ENCODE data around the gene EXOSC10. TPM values are rescaled to one million over a fixed set of nuclear protein-coding genes. Genes with fewer than 3 reads are reported as not detected.

Gene EXOSC10
- total and polyA plus RNA-seq, 10 donors: 27.5 to 66.3 (median 55.4) TPM

GRCh38 chr1:11030865-11031264 lies 68.8 kb downstream of the EXOSC10 start:
- Histone ChIP-seq H3K4me3 (no peak overlapping the region), H3K27ac (no peak overlapping the region), H3K9me3 (no peaks in the 10 kb centered on the region), H3K36me3 (peaks cover 0 to 51% (median 23%) of the 10 kb centered on the region in 6 donors), H3K27me3 (replicated peaks in 1 of 7) (no peaks in the 10 kb centered on the region), H3K4me1 (no peaks in the 10 kb centered on the region)
- TF ChIP-seq POLR2A (IDR thresholded peaks at IDR 0.05): no peak
- peak in 2 of 3 donors; percentile 26 to 35 for TF ChIP-seq POLR2AphosphoS5 (IDR thresholded peaks at IDR 0.05)
- TF ChIP-seq CTCF (IDR thresholded peaks at IDR 0.05 in 8 of 11, conservative IDR thresholded peaks at IDR 0.05 in 3 of 11): no peak
- 91 to 96% (median 94%) methylated on average over 9 of the region's 9 CpGs for WGBS, 5 donors
- no peak for DNase-seq
- intact Hi-C loops (cut with DNase I; ENCODE audit: low total_unique reads): no loop called here

GRCh38 chr1:11028018-11028417 lies 71.7 kb downstream of the EXOSC10 start:
- intact Hi-C loops (cut with DNase I; ENCODE audit: low total_unique reads): no loop called here
- Histone ChIP-seq H3K36me3 (peaks cover 0 to 79% (median 49%) of the 10 kb centered on the region in 6 donors), H3K4me1 (peaks cover 0 to 11% (median 0%) of the 10 kb centered on the region in 6 donors), H3K9me3 (no peaks in the 10 kb centered on the region), H3K27me3 (replicated peaks in 1 of 7) (no peaks in the 10 kb centered on the region), H3K27ac (no peak overlapping the region), H3K4me3 (no peak overlapping the region)
- no peak for TF ChIP-seq CTCF (IDR thresholded peaks at IDR 0.05 in 8 of 11, conservative IDR thresholded peaks at IDR 0.05 in 3 of 11)
- TF ChIP-seq POLR2AphosphoS5 (IDR thresholded peaks at IDR 0.05): no peak
- TF ChIP-seq POLR2A (IDR thresholded peaks at IDR 0.05): no peak
- DNase-seq: no peak
- 95 to 98% (median 97%) methylated on average over 3 of the region's 3 CpGs for WGBS, 5 donors

- no peak for DNase-seq
- intact Hi-C loops (cut with DNase I; ENCODE audit: low total_unique reads): no loop called here
- TF ChIP-seq POLR2A (IDR thresholded peaks at IDR 0.05) (no peak), POLR2AphosphoS5 (IDR thresholded peaks at IDR 0.05) (peak in 1 of 3 donors; percentile 1), CTCF (IDR thresholded peaks at IDR 0.05 in 8 of 11, conservative IDR thresholded peaks at IDR 0.05 in 3 of 11) (no peak)
- Histone ChIP-seq H3K27me3 (replicated peaks in 1 of 7) (no peaks in the 10 kb centered on the region), H3K27ac (no peak overlapping the region), H3K9me3 (no peaks in the 10 kb centered on the region), H3K36me3 (peaks cover 0 to 86% (median 56%) of the 10 kb centered on the region in 6 donors), H3K4me3 (no peak overlapping the region), H3K4me1 (peaks cover 0 to 11% (median 0%) of the 10 kb centered on the region in 6 donors)
- WGBS, 5 donors: 77 to 84% (median 79%) methylated on average over 6 of the region's 6 CpGs
Measured at GRCh38 chr1:11027316-11027715, 72.4 kb downstream of the EXOSC10 start.

GRCh38 chr1:11026903-11027302 lies 72.8 kb downstream of the EXOSC10 start:
- H3K36me3 ChIP-seq: peaks cover 0 to 91% (median 60%) of the 10 kb centered on the region in 6 donors
- H3K4me3 ChIP-seq: no peak overlapping the region
- no peak overlapping the region for H3K27ac ChIP-seq
- DNase-seq: no peak
- 89 to 95% (median 92%) methylated on average over 5 of the region's 5 CpGs for WGBS, 5 donors
- peaks cover 0 to 11% (median 0%) of the 10 kb centered on the region in 6 donors for H3K4me1 ChIP-seq
- H3K9me3 ChIP-seq: no peaks in the 10 kb centered on the region
- intact Hi-C loops (cut with DNase I; ENCODE audit: low total_unique reads): no loop called here
- H3K27me3 ChIP-seq (replicated peaks in 1 of 7): no peaks in the 10 kb centered on the region
- TF ChIP-seq POLR2A (IDR thresholded peaks at IDR 0.05) (no peak), CTCF (IDR thresholded peaks at IDR 0.05 in 8 of 11, conservative IDR thresholded peaks at IDR 0.05 in 3 of 11) (no peak), POLR2AphosphoS5 (IDR thresholded peaks at IDR 0.05) (no peak)

All from spleen (tissue), 11 donors.